ENCODE measurements around the gene CREB3L1.

CREB3L1 gene

DNA sequence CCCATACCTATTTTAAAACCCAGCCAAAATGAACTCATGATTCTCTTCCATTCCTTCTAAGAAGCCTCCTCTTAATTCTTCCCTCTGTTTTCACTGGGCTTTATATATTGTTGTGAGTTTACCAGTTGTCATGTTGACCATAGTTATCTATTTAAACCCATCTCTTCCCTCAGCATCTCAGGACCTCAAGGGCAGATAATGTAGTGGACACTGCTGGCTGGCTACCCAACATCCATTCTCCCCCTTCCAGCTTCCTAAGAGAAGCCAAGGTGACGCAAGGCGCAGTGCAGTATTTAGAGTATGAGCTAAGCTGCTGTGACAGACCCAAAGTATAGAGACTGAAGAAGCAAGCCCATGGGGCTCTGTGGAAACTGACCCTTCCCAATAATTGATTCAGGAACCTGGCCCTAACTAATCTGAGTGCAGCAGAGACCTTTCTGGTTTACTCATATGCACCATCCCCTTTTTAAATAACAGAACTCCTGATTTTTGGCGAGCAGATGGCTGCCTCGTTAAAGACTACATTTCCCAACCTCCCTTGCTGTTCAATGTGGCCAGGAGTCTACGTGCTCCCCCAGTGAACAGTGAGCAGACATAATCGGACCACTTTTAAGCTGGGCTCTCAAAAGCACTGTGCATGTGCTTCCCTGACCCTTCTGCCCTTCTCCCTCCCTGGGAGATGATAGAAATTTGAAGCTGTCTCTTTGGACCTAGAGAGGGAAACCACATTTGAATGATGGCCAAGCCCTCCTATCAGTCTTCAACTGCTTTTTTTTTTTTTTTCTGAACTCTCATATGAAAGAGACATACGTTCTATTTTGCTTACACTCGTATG, 28.1 kb upstream of the CREB3L1 start:
- H3K4me3 ChIP-seq (ENCODE audit: low read depth, low read length), result no peak overlapping the region
- TF ChIP-seq, protein P1, sequence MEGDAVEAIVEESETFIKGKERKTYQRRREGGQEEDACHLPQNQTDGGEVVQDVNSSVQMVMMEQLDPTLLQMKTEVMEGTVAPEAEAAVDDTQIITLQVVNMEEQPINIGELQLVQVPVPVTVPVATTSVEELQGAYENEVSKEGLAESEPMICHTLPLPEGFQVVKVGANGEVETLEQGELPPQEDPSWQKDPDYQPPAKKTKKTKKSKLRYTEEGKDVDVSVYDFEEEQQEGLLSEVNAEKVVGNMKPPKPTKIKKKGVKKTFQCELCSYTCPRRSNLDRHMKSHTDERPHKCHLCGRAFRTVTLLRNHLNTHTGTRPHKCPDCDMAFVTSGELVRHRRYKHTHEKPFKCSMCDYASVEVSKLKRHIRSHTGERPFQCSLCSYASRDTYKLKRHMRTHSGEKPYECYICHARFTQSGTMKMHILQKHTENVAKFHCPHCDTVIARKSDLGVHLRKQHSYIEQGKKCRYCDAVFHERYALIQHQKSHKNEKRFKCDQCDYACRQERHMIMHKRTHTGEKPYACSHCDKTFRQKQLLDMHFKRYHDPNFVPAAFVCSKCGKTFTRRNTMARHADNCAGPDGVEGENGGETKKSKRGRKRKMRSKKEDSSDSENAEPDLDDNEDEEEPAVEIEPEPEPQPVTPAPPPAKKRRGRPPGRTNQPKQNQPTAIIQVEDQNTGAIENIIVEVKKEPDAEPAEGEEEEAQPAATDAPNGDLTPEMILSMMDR (IDR thresholded peaks at IDR 0.05; ENCODE audit: borderline replicate concordance, insufficient read depth, low read depth, low read length), result no peak

DNA sequence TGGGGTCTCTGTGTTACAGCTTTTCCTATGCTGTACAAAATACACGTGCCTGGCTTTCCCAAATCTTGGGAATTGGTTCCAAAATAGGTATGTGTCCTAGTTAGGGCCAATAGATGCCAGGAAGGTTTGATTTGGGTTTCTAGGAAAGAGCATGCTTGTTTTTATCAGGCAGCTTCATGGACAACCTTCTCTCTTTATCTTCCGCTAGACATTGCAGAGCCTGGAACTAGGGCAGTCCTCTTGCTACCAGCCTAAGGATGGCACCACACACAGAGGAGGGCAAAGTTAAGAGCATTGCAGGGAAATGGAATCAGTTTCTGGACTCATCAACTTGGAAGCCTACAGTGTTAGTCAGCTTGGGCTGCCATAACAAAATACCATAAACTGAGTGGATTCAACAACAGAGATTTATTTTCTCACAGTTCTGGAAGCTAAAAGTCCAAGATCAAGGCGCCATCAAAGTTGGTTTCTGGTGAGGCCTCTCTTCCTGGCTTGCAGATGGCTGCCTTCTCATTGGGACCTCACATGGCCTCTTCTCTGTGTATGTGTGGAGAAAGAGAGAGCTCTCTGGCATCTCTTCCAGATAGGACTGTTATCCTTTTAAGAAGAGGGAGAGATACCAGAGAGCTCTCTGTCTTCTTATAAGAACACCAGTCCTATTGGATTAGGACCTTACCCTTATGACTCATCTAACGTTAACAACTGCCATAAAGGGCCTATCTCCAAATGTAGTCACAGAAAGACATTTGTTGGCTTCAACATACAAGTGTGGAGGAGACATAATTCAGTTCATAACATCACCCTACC, 27.3 kb upstream of the CREB3L1 start:
- no peak overlapping the region for H3K4me3 ChIP-seq (ENCODE audit: low read depth, low read length)
- TF ChIP-seq, protein P1 (IDR thresholded peaks at IDR 0.05; ENCODE audit: borderline replicate concordance, insufficient read depth, low read depth, low read length), result no peak

DNA sequence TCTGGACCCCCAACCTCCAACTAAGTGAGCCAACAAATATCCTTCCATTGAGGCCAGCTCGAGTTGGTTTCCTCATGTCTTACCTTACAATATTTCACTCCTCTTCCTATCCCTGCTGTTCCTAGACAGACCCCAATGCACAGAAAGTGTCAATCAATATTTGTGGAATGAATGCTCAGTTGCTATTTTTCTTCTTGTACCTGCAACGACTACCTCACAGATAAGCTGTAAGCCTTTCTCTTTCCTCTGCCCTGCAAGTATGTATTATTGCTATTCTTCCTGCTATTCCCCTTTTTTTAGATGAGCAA, 26.8 kb upstream of the CREB3L1 start:
- TF ChIP-seq, protein P1 (IDR thresholded peaks at IDR 0.05; ENCODE audit: borderline replicate concordance, insufficient read depth, low read depth, low read length), result no peak
- H3K4me3 ChIP-seq (ENCODE audit: low read depth, low read length), result no peak overlapping the region

DNA sequence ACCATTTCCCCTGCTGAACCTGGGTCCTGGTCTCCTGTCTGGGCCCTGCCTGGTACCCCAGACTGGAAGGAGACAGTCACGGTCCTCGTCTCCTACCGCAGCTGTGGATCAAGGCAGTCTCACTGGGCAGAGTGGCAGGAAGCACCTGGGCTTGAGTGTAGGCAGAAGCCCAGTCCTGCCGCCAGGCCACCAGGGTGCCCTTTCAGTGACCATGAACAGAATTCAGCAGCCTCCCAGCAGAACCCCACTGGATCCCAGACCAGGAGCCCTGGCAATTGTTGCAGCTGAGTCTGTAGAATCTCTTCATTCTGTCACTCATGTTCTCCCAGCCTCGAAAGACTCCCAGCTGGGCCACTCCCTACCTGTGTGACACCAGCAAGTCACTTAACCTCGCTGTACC, 25.5 kb upstream of the CREB3L1 start:
- TF ChIP-seq, protein P1 (IDR thresholded peaks at IDR 0.05; ENCODE audit: borderline replicate concordance, insufficient read depth, low read depth, low read length), result no peak
- no peak overlapping the region for H3K4me3 ChIP-seq (ENCODE audit: low read depth, low read length)

DNA sequence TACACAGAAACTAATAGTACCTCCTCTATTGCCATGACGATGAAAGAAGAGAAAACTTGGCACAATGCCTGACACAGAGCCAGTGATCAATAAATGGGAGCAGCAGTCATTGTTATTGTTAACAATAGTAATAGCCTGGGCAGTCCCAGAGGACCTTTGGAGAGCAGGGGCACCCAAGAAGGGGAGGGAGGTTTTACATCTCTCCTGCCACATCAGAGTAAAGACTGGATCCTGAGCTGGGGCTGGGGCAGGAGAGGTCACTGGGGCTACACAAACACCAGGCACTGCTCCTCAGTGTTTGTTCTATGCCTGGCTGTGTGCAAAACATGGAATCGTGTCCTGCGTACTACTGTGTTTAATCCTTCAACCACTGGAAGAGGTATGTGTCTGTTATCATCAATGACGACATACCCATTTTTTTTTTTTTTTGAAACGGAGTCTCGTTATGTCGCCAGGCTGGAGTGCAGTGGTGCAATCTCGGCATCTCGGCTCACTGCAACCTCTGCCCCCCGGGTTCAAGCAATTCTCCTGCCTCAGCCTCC, 25.0 kb upstream of the CREB3L1 start:
- H3K4me3 ChIP-seq (ENCODE audit: low read depth, low read length), result no peak overlapping the region
- TF ChIP-seq, protein P1 (IDR thresholded peaks at IDR 0.05; ENCODE audit: borderline replicate concordance, insufficient read depth, low read depth, low read length), result no peak

DNA sequence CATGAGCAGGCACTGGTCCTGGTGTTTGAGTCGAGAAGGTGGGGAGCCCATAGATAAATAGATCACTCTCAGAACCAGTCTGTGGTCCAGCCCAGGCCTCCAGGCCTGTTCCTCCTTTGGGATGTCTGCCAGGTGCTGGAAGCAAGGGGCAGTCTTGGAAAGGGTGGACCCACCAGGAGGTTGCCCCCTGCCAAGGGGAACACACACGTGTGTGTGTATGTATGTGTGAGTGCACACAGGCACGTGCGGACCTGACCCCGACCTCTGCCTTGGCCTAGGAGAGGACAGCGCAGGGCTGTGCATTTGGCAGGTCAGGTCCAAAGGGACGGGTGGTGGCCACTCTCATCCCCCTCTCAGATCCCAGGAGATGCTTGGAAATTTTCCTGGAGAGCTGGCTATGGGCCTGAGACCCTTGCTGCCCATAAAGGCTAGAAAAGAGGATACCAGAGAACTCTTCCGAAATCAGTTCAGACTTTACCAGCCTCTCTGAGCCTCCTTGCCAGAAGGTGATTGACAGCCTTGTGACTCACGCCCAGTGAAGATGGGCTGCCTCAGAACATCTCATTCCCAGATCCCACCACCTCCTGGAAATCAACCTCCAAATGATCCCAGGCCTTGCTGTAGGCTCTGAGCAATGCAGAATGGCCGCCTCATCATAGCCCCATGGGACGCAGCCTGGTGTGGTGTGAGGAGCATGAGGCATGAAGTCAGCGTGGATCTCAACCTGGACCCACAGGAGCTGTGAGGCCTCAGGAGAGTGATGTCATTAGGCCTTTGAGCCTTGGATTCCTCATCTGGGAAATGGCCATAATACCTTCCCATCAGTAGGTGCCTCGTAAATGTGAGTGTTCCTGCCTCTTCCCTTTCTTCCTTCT, 24.0 kb upstream of the CREB3L1 start:
- TF ChIP-seq, protein P1 (IDR thresholded peaks at IDR 0.05; ENCODE audit: borderline replicate concordance, insufficient read depth, low read depth, low read length), result no peak
- H3K4me3 ChIP-seq (ENCODE audit: low read depth, low read length), result no peak overlapping the region
